HL-60/S4 (cell line): Measurements from ENCODE around the gene ZNF605.
"Not testable (repeated sequence)": the region's sequence is repeated elsewhere in the genome, so short reads cannot be mapped to it uniquely, and the experiment has no call there.

Experiments used
- in situ Hi-C: fragments of 300-500 bp; cut with MboI; formaldehyde crosslinking; loops from 2 replicates; pipeline ENCODE4 v1.14.3; 2022; ENCODE audit warnings: low sequenced_read_pairs

Gene ZNF605

GRCh38 chr12:132956011-132956788 lies at the start of gene ZNF605:
TSS of gene ZNF605 (minus strand) at chr12:132956306. CDS start at chr12:132945635, 10,671 bp downstream.
- in situ Hi-C loops: no loop called here

GRCh38 chr12:132998741-132999140 lies 42.6 kb upstream of the ZNF605 start:
- in situ Hi-C loops: no loop called here

GRCh38 chr12:132986885-132987225 lies 30.7 kb upstream of the ZNF605 start:
- in situ Hi-C loops: no loop called here

GRCh38 chr12:132986001-132986884 lies 30.1 kb upstream of the ZNF605 start, which contains the start of gene ZNF26:
TSS of gene ZNF26 (plus strand) at chr12:132986367. CDS start at chr12:132986841, 474 bp downstream.
- in situ Hi-C loops: no loop called here

GRCh38 chr12:132976870-132977269 lies 20.8 kb upstream of the ZNF605 start:
- in situ Hi-C loops: not testable (repeated sequence)

GRCh38 chr12:132972374-132972773 lies 16.3 kb upstream of the ZNF605 start:
- in situ Hi-C loops: no loop called here

GRCh38 chr12:132967736-132968135 lies 11.6 kb upstream of the ZNF605 start:
- in situ Hi-C loops: no loop called here

- in situ Hi-C loops: no loop called here
Observed at GRCh38 chr12:132966676-132967415, 10.7 kb upstream of the ZNF605 start.

- in situ Hi-C loops: no loop called here
Observed at GRCh38 chr12:132965796-132966195, 9.7 kb upstream of the ZNF605 start.

- in situ Hi-C loops: not testable (repeated sequence)
Observed at GRCh38 chr12:132963947-132964346, 7.8 kb upstream of the ZNF605 start.

GRCh38 chr12:132961790-132962189 lies 5.7 kb upstream of the ZNF605 start:
- in situ Hi-C loops: not testable (repeated sequence)

GRCh38 chr12:132955094-132956010 lies 754 bp downstream of the ZNF605 start:
- in situ Hi-C loops: no loop called here

- in situ Hi-C loops: no loop called here
Observed at GRCh38 chr12:132954471-132955048, 1.5 kb downstream of the ZNF605 start.

GRCh38 chr12:132953771-132954170 lies 2.3 kb downstream of the ZNF605 start:
- in situ Hi-C loops: no loop called here

GRCh38 chr12:132953163-132953425 lies 3.0 kb downstream of the ZNF605 start:
- in situ Hi-C loops: no loop called here

GRCh38 chr12:132952371-132953162 lies 3.5 kb downstream of the ZNF605 start:
- in situ Hi-C loops: no loop called here

- in situ Hi-C loops: no loop called here
Observed at GRCh38 chr12:132951649-132952048, 4.5 kb downstream of the ZNF605 start.

GRCh38 chr12:132950844-132951535 lies 5.1 kb downstream of the ZNF605 start:
- in situ Hi-C loops: no loop called here
